K562 (cell line): ENCODE data around the gene KDM2A. TPM values are rescaled to one million over a fixed set of nuclear protein-coding genes. Genes with fewer than 3 reads are reported as not detected.

Experiments used
- CREBBP ChIP-seq: IDR thresholded peaks from one replicate; pipeline ENCODE4 v1.6.1; 2012; ENCODE audit warnings: low read depth, mild to moderate bottlenecking, control low read depth, inconsistent platforms, low read length
- ETV6 ChIP-seq, 3 experiments: fragments of 150-350 bp in 1 of 3; sonication (generic) in 1 of 3; formaldehyde crosslinking in 1 of 3; IDR thresholded peaks; 2 replicates each; pipeline versions ENCODE4 v1.6.1 to v1.8.0; 2014 to 2022; ENCODE audit warnings: borderline replicate concordance in 2 of 3, low read depth in 2 of 3, antibody characterized with exemption in 1 of 3, low read length in 1 of 3, mild to moderate bottlenecking in 1 of 3, missing genetic modification reagents in 1 of 3
- FOXJ2 ChIP-seq: fragments of 200-800 bp; sonication (Bioruptor generic); IDR thresholded peaks from 2 replicates; pipeline ENCODE4 v1.6.1; 2016; ENCODE audit warnings: missing genetic modification characterization, missing compliant biosample characterization
- JUND ChIP-seq, 2 experiments: IDR thresholded peaks; 2 replicates in 1 of 2; 3 replicates in 1 of 2; pipeline ENCODE4 v1.6.1; 2011; ENCODE audit warnings: borderline replicate concordance in 2 of 2, low read depth in 2 of 2, low read length in 2 of 2, improper control_type of control experiment in 1 of 2, missing biosample characterization in 1 of 2, missing genetic modification characterization in 1 of 2, missing genetic modification reagents in 1 of 2
- KDM4B ChIP-seq, 2 experiments: fragments of 450-650 bp in 1 of 2; sonication (generic) in 1 of 2; IDR thresholded peaks; 2 replicates each; pipeline ENCODE4 v1.6.1; 2016 to 2017; ENCODE audit warnings: borderline replicate concordance in 2 of 2, antibody characterized with exemption in 1 of 2, low read depth in 1 of 2, mild to moderate bottlenecking in 1 of 2
- NR2F6 ChIP-seq: fragments of 450-650 bp; formaldehyde crosslinking; IDR thresholded peaks from 2 replicates; pipeline ENCODE4 v1.4.0; 2020; ENCODE audit warnings: mild to moderate bottlenecking
- SAP30 ChIP-seq: fragments of 200-600 bp; sonication (generic); IDR thresholded peaks from 2 replicates; pipeline ENCODE4 v1.6.1; 2012; ENCODE audit warnings: borderline replicate concordance, low read depth, mild to moderate bottlenecking, moderate library complexity, low read length, control low read depth, inconsistent platforms; ENCODE audit not compliant: insufficient read depth, poor library complexity, severe bottlenecking
- SMARCB1 ChIP-seq: IDR thresholded peaks from 2 replicates; pipeline ENCODE4 v1.6.1; 2011; ENCODE audit warnings: improper control_type of control experiment, low read depth; ENCODE audit not compliant: insufficient read length
- ZBTB43 ChIP-seq: sonication (generic); formaldehyde crosslinking; IDR thresholded peaks from 2 replicates; pipeline ENCODE4 v1.8.0; 2023; ENCODE audit warnings: mild to moderate bottlenecking, missing genetic modification reagents
- ZEB2 ChIP-seq: fragments of 450-650 bp; IDR thresholded peaks from 2 replicates; pipeline ENCODE4 v1.6.1; 2016
- ZNF24 ChIP-seq: fragments of 450-650 bp; IDR thresholded peaks from 2 replicates; pipeline ENCODE4 v1.6.1; 2016
- ZNF274 ChIP-seq: IDR thresholded peaks from 2 replicates; pipeline ENCODE4 v1.6.1; 2011; ENCODE audit warnings: low read depth, mild to moderate bottlenecking, low read length, moderate library complexity, borderline replicate concordance
- polyA plus RNA-seq, 8 experiments: library from polyadenylated mRNA; depleted of rRNA in 4 of 8; stranded (reverse) in 5 of 8; unstranded in 3 of 8; fragments of >200 nt; fragmentation: Nextera tagmentation in 2 of 8; fragmentation: Illumina TruSeq in 1 of 8; extraction: Ambion mirVana in 2 of 8; extraction: Trizol in 1 of 8; gene quantifications; 2 replicates each; pipeline versions ENCODE4 v1.2.1 to v1.2.3, GENCODE V29; 2011 to 2014; ENCODE audit warnings: inconsistent platforms in 1 of 8, missing spikeins in 1 of 8
- total RNA-seq, 7 experiments: library from RNA; depleted of rRNA in 6 of 7; stranded (reverse); fragments of >200 nt in 6 of 7; fragmentation: Illumina TruSeq in 2 of 7; extraction: Trizol in 2 of 7; gene quantifications; 2 replicates each; pipeline versions ENCODE4 v1.2.1 to v1.2.3, GENCODE V29; 2011 to 2021; ENCODE audit warnings: low replicate concordance in 1 of 7
- TF ChIP-seq, protein P1 (sequence below): fragments of 450-650 bp; IDR thresholded peaks from 2 replicates; pipeline ENCODE4 v1.6.1; 2016; ENCODE audit warnings: mild to moderate bottlenecking, moderate library complexity

KDM2A gene
- total and polyA plus RNA-seq, 9 of the 15 experiments (the other 6 are each of a cell fraction or from before 2014, with no cell fraction given): 5.0 to 39.3 (median 21.3) TPM

DNA sequence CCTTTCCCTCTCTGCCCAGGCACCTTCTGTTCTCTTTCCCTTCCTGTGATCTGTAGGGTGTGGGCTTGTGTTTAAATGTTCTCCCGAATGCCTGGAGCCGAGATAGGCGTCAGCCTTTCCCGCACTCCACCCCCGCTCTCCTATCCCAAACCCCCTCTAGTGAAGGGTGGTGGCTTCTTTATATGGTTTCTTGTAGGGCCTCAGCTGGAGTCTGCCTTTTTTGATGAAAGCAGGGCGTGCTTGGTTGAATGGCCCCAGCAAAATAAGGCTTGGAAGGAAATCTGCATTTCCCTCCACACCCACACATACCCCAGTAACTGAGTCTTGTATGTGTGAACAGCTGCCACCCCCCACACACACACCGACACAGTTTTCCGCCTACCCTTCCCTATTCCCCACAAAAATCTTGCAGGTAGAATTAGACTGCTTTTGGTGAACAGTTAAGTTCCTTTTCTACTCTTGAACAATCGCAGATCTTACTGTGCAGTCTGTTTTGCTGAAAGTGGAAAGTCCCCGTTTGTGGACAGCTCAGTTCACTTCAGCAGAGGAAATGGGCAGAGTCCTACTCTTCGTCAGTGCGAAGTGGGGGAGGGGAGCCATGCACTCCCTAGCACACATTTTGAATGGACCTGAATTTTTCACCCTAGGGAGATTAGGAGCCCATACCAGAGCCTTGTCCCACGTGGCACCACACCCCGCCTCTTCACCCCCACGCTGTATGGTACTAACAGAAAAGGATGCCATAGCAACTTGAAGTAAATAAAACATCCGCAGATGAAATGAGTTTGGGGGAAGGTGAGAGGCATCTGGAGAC, 121.7 kb downstream of the KDM2A start (continued):
- TF ChIP-seq ZNF274: no peak
- TF ChIP-seq NR2F6 (CRISPR knock-in tag): no peak
- TF ChIP-seq ZBTB43 (CRISPR knock-in tag): no peak
- TF ChIP-seq, protein P1, sequence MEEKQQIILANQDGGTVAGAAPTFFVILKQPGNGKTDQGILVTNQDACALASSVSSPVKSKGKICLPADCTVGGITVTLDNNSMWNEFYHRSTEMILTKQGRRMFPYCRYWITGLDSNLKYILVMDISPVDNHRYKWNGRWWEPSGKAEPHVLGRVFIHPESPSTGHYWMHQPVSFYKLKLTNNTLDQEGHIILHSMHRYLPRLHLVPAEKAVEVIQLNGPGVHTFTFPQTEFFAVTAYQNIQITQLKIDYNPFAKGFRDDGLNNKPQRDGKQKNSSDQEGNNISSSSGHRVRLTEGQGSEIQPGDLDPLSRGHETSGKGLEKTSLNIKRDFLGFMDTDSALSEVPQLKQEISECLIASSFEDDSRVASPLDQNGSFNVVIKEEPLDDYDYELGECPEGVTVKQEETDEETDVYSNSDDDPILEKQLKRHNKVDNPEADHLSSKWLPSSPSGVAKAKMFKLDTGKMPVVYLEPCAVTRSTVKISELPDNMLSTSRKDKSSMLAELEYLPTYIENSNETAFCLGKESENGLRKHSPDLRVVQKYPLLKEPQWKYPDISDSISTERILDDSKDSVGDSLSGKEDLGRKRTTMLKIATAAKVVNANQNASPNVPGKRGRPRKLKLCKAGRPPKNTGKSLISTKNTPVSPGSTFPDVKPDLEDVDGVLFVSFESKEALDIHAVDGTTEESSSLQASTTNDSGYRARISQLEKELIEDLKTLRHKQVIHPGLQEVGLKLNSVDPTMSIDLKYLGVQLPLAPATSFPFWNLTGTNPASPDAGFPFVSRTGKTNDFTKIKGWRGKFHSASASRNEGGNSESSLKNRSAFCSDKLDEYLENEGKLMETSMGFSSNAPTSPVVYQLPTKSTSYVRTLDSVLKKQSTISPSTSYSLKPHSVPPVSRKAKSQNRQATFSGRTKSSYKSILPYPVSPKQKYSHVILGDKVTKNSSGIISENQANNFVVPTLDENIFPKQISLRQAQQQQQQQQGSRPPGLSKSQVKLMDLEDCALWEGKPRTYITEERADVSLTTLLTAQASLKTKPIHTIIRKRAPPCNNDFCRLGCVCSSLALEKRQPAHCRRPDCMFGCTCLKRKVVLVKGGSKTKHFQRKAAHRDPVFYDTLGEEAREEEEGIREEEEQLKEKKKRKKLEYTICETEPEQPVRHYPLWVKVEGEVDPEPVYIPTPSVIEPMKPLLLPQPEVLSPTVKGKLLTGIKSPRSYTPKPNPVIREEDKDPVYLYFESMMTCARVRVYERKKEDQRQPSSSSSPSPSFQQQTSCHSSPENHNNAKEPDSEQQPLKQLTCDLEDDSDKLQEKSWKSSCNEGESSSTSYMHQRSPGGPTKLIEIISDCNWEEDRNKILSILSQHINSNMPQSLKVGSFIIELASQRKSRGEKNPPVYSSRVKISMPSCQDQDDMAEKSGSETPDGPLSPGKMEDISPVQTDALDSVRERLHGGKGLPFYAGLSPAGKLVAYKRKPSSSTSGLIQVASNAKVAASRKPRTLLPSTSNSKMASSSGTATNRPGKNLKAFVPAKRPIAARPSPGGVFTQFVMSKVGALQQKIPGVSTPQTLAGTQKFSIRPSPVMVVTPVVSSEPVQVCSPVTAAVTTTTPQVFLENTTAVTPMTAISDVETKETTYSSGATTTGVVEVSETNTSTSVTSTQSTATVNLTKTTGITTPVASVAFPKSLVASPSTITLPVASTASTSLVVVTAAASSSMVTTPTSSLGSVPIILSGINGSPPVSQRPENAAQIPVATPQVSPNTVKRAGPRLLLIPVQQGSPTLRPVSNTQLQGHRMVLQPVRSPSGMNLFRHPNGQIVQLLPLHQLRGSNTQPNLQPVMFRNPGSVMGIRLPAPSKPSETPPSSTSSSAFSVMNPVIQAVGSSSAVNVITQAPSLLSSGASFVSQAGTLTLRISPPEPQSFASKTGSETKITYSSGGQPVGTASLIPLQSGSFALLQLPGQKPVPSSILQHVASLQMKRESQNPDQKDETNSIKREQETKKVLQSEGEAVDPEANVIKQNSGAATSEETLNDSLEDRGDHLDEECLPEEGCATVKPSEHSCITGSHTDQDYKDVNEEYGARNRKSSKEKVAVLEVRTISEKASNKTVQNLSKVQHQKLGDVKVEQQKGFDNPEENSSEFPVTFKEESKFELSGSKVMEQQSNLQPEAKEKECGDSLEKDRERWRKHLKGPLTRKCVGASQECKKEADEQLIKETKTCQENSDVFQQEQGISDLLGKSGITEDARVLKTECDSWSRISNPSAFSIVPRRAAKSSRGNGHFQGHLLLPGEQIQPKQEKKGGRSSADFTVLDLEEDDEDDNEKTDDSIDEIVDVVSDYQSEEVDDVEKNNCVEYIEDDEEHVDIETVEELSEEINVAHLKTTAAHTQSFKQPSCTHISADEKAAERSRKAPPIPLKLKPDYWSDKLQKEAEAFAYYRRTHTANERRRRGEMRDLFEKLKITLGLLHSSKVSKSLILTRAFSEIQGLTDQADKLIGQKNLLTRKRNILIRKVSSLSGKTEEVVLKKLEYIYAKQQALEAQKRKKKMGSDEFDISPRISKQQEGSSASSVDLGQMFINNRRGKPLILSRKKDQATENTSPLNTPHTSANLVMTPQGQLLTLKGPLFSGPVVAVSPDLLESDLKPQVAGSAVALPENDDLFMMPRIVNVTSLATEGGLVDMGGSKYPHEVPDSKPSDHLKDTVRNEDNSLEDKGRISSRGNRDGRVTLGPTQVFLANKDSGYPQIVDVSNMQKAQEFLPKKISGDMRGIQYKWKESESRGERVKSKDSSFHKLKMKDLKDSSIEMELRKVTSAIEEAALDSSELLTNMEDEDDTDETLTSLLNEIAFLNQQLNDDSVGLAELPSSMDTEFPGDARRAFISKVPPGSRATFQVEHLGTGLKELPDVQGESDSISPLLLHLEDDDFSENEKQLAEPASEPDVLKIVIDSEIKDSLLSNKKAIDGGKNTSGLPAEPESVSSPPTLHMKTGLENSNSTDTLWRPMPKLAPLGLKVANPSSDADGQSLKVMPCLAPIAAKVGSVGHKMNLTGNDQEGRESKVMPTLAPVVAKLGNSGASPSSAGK: no peak
- TF ChIP-seq ETV6 (IDR thresholded peaks at IDR 0.05; ENCODE audit: borderline replicate concordance in 1 of 2, low read depth in 2 of 2, low read length in 1 of 2): no peak
- TF ChIP-seq ETV6 (CRISPR knock-in tag; IDR thresholded peaks at IDR 0.05; ENCODE audit: borderline replicate concordance): no peak
- no peak for TF ChIP-seq KDM4B (IDR thresholded peaks at IDR 0.05; ENCODE audit: borderline replicate concordance in 2 of 2, low read depth in 1 of 2)
- peak; percentile 89 for TF ChIP-seq FOXJ2 (tag)
- TF ChIP-seq JUND (IDR thresholded peaks at IDR 0.05; ENCODE audit: borderline replicate concordance, low read depth, low read length): no peak
- no peak for TF ChIP-seq JUND (tag; IDR thresholded peaks at IDR 0.05; ENCODE audit: borderline replicate concordance, low read depth, low read length)
- no peak for TF ChIP-seq ZNF24
- no peak for TF ChIP-seq CREBBP
- no peak for TF ChIP-seq ZEB2
- TF ChIP-seq SMARCB1: no peak
- no peak for TF ChIP-seq SAP30
